ENCODE results near the gene FARP2.

The FARP2 gene

DNA sequence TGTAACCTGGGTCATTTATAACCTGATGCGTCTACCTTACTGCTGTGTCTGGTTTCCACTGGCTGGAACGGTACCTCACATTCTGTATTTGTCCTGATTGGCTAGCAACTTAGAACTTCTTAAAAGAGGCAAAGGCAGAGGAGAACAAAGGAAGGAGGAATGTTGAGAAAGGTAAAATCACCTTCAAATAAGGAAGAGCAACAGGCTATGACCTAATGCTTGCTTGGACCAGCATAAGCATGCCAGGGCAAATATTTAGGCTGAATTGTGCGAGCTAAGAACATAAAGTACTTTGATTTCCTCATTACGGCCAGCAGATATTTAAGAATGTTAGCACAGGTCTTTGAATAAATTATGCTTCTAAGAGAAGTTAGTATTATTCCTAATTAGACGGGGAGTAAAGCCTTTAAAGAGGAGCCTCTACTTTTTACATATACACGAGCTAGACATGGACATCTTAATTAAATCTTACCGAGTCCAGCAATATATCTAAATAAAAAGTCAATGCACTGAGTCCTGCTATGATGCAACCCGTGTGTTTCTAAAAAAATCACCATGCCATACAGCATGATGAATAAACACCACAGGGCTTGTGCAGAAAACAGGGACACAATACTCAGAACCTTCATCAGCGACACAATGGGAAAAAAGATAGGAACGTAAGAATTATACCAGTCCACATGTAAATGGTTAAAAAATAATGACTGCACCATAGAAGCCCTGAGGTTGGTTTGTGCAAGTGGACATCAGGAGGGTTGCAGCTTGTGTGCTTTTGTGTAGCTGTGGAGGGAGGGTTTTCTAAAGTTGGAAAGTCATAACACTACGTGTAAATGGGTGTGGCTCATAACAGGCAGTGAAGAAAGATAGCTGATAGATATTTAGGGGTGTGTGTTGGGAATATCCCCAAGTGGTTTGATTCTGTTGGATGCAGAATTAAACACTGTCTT lies 26.1 kb upstream of the FARP2 start:
- DNase-seq, result no peak

DNA sequence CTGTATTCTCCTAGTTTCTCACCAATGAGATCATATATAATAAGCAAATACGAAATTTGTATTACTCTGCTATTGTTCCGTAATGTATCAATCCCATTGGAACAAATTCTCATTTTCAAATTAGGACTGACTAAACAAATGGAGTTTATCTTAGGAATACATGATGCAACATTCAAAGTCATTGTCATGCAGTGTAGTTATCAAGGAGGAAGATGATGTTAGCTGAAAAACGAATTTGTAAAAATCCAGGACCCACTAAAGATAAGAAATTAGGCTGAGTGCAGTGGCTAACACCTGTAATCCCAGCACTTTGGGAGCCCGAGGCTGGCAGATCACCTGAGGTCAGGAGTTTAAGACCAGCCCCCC lies 25.5 kb upstream of the FARP2 start:
- DNase-seq, result no peak

DNA sequence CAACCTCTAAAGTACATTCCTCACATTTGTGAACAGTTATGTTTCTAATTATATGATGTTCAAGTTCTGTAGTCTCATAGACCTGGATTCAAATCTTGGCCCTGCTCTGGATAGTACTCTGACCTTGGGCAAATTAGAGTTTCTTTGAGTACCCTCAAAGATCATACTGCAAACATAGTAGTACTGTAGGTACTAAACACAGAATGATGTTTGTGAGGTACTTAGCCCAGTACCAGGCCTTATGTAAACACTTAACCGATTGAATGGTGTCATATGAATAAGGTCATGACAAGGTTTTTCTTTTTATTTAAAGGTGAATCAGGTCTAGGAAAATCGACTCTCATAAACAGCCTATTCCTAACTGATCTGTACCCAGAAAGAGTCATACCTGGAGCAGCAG lies 21.3 kb upstream of the FARP2 start:
- DNase-seq, result no peak

DNA sequence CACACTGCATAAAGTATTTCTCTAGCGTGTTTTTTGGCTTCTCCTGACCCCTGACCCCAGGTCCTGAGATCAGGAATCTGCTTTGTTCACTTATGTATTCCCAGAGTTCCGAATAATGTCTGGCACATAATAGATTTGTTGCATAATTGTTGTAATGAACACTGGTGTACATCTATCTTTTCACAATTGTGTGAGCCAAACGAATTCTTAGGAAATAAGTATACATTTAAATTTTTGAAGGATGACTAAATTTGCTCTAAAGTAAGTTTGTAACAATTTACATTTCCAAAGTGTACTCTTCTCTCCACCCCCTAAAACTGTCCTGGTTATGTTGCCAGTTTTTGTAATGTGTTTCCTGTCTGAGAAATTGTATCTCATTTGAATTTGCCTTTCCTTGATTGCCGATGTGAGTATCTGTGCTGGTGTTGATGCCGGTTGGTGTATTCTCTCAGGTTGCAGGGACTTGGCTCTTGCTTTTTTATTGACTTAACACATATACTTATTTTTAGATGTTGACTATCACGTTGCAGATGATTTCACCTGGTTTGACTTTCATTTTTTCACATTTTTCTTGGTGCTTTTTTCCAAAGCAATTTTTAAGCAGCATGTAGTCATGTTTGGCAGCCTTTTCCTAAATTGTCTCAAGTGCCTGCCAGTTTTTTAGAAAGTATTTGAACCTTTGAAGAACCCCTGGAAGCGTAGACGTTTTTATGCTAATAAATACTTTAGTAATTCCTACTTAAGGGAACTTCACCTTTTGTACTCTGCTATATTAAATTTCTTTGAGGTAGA lies 16.1 kb upstream of the FARP2 start:
- no peak for DNase-seq

DNA sequence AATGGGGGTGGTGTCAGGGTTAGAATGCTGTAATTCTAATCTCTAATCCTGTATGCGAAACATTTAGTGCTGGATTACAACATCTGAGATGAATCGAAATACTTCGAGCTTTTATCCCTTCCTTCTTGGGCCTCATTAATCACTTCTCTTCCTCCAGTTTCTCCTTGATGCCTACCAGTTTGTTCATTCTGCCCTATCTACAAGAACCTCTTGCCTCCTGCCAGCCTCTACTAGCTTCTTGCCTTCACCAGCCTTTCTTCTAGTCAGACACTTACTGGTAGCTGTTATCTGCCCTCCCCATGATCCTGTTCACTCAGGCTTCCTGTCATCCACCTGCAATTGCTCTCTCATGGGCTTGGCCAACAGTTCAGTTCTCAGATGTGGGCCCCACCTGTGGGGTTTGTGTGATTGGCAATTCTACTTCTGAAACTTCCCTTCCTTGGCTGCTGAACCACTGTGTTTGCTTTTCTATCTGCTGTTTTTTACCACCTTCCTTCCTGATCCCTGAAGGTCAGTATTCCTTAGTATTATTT lies 15.4 kb upstream of the FARP2 start:
- DNase-seq, result no peak

DNA sequence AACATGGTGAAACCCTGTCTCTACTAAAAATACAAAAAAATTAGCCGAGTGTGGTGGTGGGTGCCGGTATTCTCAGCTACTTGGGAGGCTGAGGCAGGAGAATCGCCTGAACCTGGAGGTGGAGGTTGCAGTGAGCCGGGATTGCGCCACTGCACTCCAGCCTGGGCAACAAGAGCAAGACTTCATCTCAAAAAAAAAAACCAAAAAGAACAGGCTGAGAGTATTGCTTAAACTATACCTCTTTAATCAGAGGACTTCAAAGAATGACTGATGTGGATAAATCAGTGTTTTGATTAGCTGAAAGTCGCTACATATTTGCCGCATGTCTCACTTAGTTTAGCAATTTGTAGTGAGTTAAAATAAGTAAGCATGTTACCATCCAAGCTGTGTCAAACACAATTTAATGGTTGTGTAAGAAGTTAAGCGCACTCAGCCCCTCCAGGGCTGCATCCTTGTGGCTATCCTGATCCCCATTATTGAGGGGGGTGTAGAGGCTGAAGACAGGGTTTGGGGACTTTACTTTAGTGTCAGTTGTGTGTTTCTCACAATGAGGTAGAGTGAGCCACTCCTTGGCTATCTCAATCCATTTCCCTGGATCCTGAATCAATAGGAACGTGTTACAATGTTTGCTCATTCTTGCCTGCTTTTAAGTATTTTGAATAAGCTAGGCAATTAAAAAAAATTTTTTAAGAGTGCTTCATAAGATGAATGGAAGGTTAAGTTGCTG lies 11.0 kb upstream of the FARP2 start:
- no peak for DNase-seq

DNA sequence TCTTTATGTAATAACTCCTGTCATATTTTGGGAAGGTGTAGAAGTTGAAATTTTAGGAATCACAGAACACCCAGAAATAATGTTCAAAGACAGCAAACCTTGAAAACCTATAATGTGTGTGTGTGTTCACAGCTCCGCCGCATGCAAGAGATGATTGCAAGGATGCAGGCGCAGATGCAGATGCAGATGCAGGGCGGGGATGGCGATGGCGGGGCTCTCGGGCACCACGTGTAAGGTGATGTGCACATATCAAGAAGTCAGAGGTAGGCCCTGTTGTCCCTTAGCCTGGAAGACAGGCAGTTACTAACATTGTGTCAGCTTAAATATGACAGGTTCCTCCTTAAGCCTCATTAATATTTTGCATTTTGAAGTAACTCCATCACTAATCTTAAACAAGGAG lies 6.1 kb upstream of the FARP2 start:
- DNase-seq, result no peak

DNA sequence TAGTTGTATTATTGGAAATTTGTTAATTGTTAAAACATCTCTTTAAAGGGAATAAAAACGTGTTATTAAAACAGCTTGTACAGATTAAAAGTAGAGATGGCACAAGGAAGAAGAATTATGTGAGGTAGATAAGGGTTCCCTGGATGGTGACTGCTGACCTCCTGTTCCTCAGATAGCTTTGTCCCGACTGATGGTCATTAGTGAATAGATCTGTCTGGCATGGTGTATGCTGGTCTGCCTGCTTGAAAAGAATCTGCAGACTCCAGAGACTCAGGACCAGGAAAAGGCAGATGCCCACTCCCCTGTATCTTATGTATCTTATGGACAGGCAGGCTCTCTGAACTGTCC lies 5.6 kb upstream of the FARP2 start:
- no peak for DNase-seq

DNA sequence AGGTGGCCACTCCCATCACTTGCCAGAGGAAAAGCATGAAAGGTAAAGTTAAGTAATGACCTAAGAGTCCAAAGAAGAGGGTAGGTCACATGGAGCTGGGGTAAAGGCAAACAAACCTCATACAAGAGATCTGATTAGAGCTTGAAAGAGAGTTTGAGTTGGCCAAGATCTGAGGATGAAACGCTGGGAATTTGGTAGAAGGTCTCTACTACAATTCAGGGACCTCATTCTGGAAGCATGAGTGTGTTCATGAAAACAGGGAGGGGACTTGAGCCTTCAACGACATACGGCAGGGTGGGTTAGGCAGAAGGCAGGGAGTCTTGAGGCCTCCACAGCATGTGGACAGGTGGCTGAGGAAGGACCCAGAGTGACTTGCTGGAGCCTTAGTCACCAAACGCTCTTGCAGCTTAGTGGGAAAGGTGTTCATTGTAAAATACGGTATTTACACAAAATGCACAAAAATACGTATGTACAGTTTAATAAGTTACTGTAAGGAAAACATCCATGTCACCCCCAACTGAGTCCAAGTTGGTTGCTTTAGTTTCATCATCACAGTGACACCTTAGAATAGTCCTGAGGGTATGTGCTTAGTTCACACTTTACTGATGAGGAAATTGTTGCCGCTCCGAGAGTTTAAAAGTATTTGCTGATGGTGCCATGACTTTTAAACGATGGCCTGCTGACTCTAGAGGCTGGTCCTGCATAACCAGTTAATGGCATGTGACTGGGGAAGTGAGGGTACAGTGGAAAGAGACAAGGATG lies 5.0 kb upstream of the FARP2 start:
- DNase-seq, result no peak

DNA sequence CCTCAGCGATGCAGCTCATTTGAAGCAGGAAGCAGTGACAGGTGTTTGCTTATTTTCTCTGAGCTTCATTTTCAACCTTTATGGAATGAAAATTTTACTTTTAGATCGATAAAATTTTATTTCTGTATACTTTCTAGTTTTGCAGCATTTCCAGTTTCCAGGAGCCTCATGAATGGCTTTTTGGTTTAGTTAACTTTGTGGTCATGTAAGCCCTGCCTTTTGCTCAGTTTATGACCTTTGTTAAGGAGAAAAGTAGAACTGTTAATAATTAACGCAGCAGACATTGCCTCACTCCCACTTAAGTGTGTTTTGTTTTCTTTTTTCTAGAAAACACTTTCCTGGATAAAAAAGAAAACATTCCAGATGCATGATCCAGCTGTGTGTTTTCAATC lies 4.4 kb upstream of the FARP2 start:
- DNase-seq, result no peak

DNA sequence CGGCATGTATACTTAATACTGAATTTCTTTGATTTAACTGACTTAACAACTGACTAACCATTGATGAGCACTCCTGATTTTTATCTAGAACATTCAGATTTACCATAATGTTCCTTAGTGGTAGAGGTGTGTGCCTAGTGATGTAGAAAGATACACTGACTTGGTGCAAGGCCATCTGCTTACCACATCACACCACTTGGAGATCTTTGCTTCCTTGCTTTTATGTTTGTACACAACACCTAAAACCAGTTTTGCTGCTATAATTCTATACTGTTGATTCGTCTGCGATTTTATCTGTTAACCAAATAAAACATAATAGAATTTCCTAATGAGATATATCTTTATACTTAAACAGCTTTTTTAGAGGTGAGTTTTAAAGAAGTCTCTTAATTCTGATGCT lies 3.9 kb upstream of the FARP2 start:
- DNase-seq, result no peak

DNA sequence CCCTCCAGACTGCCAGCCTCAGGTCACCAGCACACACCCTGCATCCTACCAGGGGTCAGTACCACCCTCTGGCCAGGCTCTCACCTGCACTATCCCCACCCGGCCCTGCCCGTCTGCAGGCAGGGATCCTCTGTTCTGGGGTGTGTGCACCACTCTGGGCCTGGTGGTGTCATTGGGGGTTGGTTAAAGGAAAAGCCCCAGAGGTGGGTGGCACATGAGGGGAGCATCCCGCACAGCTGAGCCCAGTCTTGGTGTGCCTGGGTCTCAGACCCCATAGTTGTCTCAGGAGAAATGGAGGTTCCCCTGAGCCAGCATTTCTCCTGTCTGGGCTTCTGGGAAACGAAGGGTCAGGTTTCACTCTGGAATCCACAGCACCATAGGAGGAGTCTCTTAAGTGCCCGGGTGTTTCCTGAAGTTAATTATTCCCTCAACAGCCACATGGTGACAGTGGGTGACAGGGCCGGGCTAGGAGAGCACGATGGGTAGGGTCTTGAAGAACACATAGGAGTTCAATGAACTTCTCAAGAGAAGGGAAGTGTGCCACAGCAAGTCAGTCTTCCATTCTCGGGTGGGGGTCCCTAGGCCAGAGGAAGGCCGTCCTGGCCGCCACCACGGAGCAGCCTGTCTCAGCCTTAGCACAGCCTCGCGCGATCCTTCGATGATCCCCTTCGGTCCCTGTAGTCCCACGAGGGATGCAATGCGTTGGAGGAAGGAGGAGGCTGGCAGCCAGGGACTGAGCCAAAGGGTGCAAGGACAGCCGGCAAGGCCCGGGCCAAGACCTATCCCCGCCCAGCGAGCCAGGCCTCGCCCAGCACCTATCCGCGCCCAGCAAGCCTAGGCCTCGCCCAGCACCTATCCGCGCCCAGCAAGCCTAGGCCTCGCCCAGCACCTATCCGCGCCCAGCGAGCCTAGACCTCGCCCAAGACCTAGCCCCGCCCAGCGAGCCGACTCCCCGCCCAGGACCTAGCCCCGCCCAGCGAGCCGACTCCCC lies 1.1 kb upstream of the FARP2 start:
- peak; percentile 55 to 85 for DNase-seq

DNA sequence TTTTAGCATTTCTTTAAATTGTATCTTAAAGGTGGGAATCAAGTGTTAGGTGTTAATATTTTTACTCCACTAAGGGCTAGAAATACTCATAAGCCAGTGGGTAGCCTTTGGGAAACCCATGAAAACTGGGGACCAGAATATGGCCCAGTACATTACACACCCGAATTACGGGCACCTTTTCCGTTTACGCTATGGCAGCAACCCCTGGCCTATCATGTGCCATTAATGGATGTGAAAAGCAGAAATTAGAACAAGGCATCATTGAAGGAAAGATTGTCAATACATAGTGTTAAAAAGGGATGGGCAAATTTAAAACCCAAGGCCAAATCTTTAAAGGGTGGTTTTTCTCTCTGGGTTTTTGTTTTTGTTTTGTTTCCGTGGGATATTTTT lies 781 bp downstream of the FARP2 start:
- no peak for DNase-seq

DNA sequence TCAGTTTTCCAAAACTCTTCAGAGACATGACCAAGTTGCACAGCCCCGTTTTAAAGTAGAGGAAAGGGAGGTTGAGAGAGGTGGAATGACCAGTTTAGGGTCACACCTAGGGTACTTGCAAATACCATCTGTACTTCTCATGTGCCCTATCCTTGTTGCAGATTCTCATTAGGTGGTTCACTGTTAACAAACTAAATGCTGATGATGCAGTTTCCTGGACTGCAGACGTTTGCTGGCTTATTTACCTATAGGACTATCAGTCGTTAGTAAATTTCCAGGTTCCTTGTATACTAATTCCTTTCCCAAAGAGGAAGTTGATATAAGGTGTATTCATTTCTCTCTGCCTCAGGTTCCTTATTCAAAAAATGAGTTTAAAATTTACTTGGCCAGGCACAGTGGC lies 1.4 kb downstream of the FARP2 start:
- no peak for DNase-seq

DNA sequence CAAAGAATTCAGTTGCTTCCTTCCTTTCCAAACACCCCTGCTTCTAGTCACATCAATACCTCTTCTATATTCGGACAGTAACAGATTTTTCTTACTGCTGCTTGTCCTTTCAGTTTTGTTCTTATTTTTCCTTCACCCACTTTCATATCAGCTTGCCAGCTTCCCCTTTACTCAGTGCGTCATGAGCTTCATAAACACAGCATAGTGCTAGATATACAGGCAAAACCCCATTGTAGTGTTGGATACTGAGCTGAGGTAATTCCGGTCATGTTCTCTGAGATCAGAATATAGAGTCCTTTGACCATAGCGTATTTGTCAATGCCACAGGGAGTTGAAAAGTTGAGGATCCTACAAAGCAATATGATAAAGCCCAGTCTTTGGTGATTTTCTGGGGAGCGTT lies 2.4 kb downstream of the FARP2 start:
- DNase-seq, result no peak

DNA sequence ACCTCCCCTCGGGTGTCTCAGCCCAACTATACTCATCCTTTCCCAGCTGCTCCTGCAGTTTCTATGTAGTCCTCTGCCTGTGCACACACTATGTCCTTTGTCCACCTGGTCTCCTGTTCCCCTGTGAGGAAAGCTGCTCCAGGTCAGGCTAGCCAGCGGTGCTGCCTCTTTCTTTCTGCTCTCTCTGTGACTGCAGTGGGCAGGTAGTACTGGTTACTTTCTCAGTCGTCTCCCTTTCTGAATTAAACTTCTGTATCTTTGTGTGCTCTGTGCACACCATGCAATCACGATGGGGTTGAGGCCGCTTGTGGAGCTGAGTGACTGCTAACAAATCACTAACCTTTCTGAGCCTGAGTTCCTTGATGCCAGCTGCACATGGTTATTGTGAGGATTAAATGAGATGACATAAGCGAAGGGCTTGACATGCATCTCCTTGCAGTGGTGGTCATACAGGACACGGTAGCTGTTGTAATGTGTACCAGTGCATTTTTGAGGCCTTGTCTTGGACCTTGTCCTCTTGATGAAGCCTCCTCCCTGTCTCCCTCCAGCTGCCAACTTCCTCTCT lies 3.5 kb downstream of the FARP2 start:
- no peak for DNase-seq

DNA sequence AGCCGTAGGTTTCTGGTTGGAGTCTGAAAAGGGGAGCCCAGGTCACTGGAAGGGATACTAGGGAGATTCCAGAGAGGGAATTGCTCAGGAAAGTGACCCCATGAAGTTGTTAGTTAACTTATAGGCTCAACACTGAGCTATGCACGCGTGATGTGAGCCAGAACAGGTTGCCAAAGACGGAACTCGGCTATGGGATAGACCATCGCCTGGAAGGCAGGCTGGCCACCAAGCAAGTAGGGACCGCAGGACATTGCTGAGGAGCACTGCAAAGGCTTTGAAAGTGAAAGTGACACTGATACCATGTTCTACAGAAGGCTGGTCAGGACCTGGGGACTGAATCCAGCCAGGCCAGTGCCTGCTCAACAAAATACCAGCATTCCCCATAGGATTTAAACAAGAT lies 7.3 kb downstream of the FARP2 start:
- no peak for DNase-seq

DNA sequence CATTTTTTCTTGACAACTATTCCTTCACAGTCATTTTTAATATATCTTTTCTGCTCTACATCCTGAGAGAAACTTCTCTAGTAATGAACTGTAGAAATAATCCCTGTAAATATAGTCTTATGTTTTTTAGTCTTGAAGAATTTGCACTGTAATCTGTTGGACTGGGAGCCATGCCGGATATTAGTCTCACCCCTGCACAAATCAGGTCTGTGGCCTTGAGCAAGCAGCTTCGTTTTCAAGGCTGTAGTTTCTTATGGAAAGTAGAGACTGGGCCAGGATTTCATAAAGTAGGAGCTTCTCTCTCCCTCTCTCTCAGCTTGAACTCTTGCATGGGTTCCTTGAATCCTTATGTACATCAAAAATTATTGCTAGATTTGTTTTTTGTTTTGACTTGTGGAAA lies 8.7 kb downstream of the FARP2 start:
- DNase-seq, result no peak

DNA sequence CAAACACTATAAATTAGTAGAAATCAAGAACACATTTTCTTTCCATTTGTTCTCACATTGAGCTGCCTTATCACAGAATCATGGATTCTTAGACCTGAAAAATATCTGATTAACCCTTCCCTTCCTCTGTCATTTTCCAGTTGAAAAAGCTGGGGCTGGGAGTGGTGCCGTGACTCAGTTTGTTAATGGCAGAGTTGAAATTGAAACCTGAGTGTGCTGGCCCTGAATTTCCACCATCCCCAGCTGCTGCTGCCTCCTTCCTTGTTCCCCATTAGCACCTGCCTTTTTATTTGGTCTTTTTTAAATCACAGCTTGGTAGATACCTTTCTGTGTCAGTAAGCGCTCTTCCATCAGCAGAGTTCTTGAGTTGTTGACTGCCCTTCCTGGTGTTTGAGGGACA lies 10.6 kb downstream of the FARP2 start:
- DNase-seq, result peak in 1 of 2 experiments; percentile 29

DNA sequence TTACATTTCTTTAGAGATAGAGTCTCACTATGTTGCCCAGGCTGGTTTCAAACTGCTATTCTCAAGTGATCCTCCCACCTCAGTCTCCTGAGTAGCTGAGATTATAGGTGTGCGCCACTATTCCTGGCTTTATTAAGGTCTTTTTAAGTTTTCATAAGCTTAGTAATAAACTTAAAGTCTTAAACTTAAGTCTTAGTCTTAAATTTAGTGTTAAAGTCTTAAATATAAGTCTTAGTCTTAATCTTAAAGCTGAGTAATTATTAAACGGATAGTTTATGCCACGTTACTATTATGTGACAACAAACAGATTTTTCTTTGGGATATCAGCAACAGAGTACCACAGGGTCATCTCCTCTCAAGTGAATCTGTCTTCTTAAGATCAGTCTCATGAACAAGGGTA lies 12.6 kb downstream of the FARP2 start:
- no peak for DNase-seq

DNA sequence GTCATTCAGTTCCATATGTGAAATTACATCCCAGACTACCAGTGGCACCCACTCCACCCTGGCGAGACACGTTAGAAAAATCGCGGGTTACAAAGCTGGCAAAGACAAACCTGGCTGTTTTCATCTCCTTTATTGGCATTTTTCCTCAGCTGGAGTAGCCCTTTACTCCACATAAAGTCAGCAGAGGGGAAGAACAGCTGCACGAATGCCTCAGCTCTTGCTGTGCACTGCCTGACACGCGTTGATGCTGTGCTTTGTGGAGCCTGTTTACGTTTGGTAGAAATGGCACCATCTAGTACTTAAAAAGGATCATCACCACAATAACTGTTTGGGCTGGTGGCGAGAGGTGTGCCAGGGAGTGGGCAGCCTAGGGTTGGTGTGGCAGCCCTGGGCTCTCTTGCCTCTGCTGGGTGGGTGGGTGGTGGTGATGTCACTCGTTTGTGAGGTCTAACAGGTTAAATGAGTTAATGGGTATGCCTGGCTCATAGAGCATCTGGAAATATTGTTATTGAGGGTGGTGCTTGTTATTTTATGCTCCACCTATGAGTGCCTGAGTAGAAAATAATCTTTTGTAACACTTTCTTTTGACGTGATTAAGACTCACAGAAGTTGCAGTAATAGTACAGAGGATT lies 16.4 kb downstream of the FARP2 start:
- no peak for DNase-seq

Measured in SHP77 (cell line).